MG63 (cell line): ENCODE measurements around the gene LBHD2. TPM values are rescaled to one million over a fixed set of nuclear protein-coding genes. Genes with fewer than 3 reads are reported as not detected.

Experiments used
- total RNA-seq: library from RNA; depleted of rRNA; stranded (reverse); fragments of >200 nt; shearing (Covaris generic); gene quantifications from 2 replicates; pipeline ENCODE4 v1.2.3, GENCODE V29; 2014; ENCODE audit warnings: low replicate concordance; rRNA removed

The LBHD2 gene
- total RNA-seq, 1 experiment from 2014 or later = not detected

Other genes starting within 250 kb of the LBHD2 start
- gene AMN, start 161.5 kb upstream of the LBHD2 start, total RNA-seq = 0.43 TPM in 1 of 2 replicates, not detected in the other
- gene CDC42BPB, start 26.7 kb upstream of the LBHD2 start, total RNA-seq = 8.3 and 11.7 TPM in 2 replicates
- gene EXOC3L4, start 10.5 kb downstream of the LBHD2 start, total RNA-seq = 0.17 TPM in 1 of 2 replicates, not detected in the other
- gene TNFAIP2, start 39.3 kb downstream of the LBHD2 start, total RNA-seq = 86.5 and 90.4 TPM in 2 replicates